HL-60 (cell line): ENCODE results near the gene TADA2A.

Experiments used
- DNase-seq, 2 experiments: peaks; one replicate each; pipeline ENCODE4 v3.0.0-alpha.2; 2010 to 2020; ENCODE audit warnings: low read depth in 1 of 2, low spot score in 1 of 2
- H3K27ac ChIP-seq: fragments of 250-450 bp; sonication (Bioruptor Pico); replicated peaks from 2 replicates; pipeline ENCODE4 v1.5.1; 2020; ENCODE audit warnings: mild to moderate bottlenecking, moderate library complexity
- H3K27me3 ChIP-seq: fragments of 250-450 bp; sonication (Bioruptor Pico); 2 replicates; pipeline ENCODE4 v1.5.1; 2021; ENCODE audit warnings: mild to moderate bottlenecking, moderate library complexity; ENCODE audit not compliant: insufficient read depth, poor library complexity, severe bottlenecking
- H3K4me3 ChIP-seq: replicated peaks from 2 replicates; pipeline ENCODE4 v1.5.1; 2011; ENCODE audit warnings: mild to moderate bottlenecking, control low read depth, low read length; ENCODE audit not compliant: insufficient read depth
- GABPA ChIP-seq: IDR thresholded peaks from 2 replicates; pipeline ENCODE4 v1.6.1; 2012; ENCODE audit warnings: low read depth
- POLR2AphosphoS5 ChIP-seq: IDR thresholded peaks from 2 replicates; pipeline ENCODE4 v1.6.1; 2012; ENCODE audit warnings: low read depth
- SPI1 ChIP-seq: IDR thresholded peaks from 2 replicates; pipeline ENCODE4 v1.6.1; 2012; ENCODE audit warnings: low read depth, mild to moderate bottlenecking, borderline replicate concordance
- TF ChIP-seq, protein P1 (sequence below): IDR thresholded peaks from 2 replicates; pipeline ENCODE4 v1.6.1; 2012; ENCODE audit warnings: low read depth; ENCODE audit not compliant: insufficient replicate concordance
- TF ChIP-seq, protein P2 (sequence below): IDR thresholded peaks from one replicate; pipeline ENCODE4 v1.5.1; 2011; ENCODE audit warnings: low read length, control low read depth, inconsistent platforms; ENCODE audit not compliant: insufficient read depth

The TADA2A gene

DNA sequence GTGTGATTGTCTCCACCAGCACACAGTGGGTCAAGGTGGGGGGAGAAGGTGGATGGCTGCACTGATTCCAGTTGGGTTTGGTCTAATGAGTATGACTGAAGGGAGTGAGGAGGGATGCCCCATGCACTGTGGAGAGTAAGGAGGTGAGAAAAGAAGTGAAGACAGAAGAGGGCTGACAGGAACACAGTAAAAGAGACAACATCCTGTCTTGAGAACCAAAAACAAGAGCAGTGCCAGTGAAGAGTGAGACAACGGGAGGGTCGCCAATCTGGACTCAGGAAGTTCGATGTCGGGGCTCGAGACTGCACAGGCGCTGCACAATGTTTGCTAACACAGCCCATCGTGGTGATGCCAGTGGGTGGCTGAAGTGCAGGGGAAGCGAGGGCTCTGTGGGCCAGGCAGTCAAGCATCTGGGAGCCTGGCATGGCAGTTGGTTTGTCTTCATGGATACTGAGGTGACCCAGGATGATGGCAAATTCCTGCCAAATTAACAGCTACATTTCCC, 117.1 kb downstream of the TADA2A start:
- TF ChIP-seq, protein P1, sequence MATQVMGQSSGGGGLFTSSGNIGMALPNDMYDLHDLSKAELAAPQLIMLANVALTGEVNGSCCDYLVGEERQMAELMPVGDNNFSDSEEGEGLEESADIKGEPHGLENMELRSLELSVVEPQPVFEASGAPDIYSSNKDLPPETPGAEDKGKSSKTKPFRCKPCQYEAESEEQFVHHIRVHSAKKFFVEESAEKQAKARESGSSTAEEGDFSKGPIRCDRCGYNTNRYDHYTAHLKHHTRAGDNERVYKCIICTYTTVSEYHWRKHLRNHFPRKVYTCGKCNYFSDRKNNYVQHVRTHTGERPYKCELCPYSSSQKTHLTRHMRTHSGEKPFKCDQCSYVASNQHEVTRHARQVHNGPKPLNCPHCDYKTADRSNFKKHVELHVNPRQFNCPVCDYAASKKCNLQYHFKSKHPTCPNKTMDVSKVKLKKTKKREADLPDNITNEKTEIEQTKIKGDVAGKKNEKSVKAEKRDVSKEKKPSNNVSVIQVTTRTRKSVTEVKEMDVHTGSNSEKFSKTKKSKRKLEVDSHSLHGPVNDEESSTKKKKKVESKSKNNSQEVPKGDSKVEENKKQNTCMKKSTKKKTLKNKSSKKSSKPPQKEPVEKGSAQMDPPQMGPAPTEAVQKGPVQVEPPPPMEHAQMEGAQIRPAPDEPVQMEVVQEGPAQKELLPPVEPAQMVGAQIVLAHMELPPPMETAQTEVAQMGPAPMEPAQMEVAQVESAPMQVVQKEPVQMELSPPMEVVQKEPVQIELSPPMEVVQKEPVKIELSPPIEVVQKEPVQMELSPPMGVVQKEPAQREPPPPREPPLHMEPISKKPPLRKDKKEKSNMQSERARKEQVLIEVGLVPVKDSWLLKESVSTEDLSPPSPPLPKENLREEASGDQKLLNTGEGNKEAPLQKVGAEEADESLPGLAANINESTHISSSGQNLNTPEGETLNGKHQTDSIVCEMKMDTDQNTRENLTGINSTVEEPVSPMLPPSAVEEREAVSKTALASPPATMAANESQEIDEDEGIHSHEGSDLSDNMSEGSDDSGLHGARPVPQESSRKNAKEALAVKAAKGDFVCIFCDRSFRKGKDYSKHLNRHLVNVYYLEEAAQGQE, result no peak
- TF ChIP-seq POLR2AphosphoS5 (no peak), SPI1 (no peak), GABPA (no peak)
- TF ChIP-seq, protein P2, sequence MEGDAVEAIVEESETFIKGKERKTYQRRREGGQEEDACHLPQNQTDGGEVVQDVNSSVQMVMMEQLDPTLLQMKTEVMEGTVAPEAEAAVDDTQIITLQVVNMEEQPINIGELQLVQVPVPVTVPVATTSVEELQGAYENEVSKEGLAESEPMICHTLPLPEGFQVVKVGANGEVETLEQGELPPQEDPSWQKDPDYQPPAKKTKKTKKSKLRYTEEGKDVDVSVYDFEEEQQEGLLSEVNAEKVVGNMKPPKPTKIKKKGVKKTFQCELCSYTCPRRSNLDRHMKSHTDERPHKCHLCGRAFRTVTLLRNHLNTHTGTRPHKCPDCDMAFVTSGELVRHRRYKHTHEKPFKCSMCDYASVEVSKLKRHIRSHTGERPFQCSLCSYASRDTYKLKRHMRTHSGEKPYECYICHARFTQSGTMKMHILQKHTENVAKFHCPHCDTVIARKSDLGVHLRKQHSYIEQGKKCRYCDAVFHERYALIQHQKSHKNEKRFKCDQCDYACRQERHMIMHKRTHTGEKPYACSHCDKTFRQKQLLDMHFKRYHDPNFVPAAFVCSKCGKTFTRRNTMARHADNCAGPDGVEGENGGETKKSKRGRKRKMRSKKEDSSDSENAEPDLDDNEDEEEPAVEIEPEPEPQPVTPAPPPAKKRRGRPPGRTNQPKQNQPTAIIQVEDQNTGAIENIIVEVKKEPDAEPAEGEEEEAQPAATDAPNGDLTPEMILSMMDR, result no peak
- no peaks in the 10 kb centered on the region for H3K27me3 ChIP-seq
- H3K27ac ChIP-seq, result no peak overlapping the region
- no peak for DNase-seq
- no peak overlapping the region for H3K4me3 ChIP-seq

DNA sequence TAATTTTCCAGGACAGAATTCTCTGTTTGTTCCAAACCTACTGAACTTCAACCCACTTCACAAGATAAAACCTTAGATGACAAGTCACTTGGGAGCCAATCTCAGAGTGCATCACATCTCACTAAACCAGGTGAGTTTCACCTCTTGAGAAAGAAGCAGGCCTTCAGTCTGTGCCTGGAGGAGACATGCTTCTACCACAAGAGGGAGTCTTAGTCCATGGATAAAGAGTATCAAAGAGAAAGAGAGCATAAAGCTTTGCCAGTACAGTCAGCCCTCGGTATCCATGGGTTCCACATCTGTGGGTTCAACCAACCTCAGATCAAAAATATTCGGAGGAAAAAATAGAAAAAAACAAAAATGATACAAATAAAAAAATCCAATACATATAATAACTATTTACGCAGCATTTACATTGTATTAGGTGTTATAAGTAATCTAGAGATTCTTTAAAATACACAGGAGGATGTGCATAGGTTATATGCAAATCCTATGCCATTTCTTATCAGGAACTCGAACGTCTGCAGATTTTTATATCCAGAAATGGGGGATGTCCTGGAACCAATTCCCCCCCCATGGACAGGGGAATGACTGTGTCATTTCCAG, 120.7 kb downstream of the TADA2A start:
- Histone ChIP-seq H3K27me3 (no peaks in the 10 kb centered on the region), H3K4me3 (no peak overlapping the region), H3K27ac (no peak overlapping the region)
- TF ChIP-seq, protein P2, result peak; percentile 47
- TF ChIP-seq SPI1, result no peak
- no peak for TF ChIP-seq POLR2AphosphoS5
- TF ChIP-seq GABPA, result no peak
- TF ChIP-seq, protein P1, result no peak
- peak; percentile 15 to 20 for DNase-seq
